ENCODE measurements around the gene CRHR1.

DNA sequence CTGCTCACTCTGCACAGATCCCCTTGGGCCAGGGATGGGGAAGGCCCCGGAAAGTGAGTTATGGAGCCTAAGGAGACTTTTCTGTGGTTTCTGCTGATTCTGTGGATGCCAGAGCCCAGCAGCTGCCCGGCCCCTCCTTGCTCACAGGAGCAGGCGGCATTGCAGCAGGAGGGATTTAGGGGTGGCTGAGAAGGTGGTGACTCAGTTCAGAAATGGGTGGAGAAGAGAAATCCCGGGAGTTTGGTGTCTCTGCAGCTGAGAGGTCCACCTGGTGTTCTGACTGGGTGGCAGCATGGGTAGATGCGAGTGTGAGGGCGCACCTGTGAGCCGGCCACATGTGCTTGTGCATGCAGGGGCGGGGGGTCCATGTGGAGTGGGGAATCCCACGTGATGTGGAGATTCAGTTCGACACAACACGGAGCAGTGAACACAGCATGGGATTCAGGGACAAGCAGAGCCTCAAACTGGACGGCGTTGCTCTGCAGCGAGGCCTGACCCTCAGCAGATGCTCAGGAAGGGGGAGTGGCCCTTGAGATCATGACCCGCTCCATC lies 44.5 kb downstream of the CRHR1 start:
- TF ChIP-seq EZH2 (IDR thresholded peaks at IDR 0.05) (no peak), POLR2AphosphoS5 (IDR thresholded peaks at IDR 0.05; ENCODE audit: borderline replicate concordance, low read depth, low read length) (no peak)
